Osteoblast (primary cell): ENCODE results near the gene OXSR1. TPM values are rescaled to one million over a fixed set of nuclear protein-coding genes. Genes with fewer than 3 reads are reported as not detected.

ENCODE experiments used
- DNase-seq: peaks from one replicate; pipeline ENCODE4 v3.0.0; 2011; ENCODE audit warnings: low spot score, mixed read lengths; ENCODE audit not compliant: insufficient read length; ENCODE audit errors: missing footprints
- H2AFZ ChIP-seq: 2 replicates; pipeline ENCODE4 v1.6.0; 2011; ENCODE audit warnings: mild to moderate bottlenecking, low read length
- H3K27ac ChIP-seq: 2 replicates; pipeline ENCODE4 v1.5.1; 2011; ENCODE audit warnings: mild to moderate bottlenecking, low read depth, low read length, moderate library complexity
- H3K27me3 ChIP-seq: 2 replicates; pipeline ENCODE4 v1.6.0; 2012; ENCODE audit warnings: mild to moderate bottlenecking, control low read depth, inconsistent platforms, low read length, moderate library complexity; ENCODE audit not compliant: insufficient read depth
- H3K36me3 ChIP-seq: 2 replicates; pipeline ENCODE4 v1.5.1; 2011; ENCODE audit warnings: mild to moderate bottlenecking, low read length, control low read depth, moderate library complexity; ENCODE audit not compliant: insufficient read depth
- H3K4me1 ChIP-seq: 2 replicates; pipeline ENCODE4 v1.5.1; 2011; ENCODE audit warnings: mild to moderate bottlenecking, low read length, control low read depth, moderate library complexity; ENCODE audit not compliant: insufficient read depth
- H3K4me2 ChIP-seq: 2 replicates; pipeline ENCODE4 v1.6.0; 2011; ENCODE audit warnings: mild to moderate bottlenecking, low read length; ENCODE audit not compliant: insufficient read depth
- H3K4me3 ChIP-seq: fragments of 200-600 bp; sonication (generic); 3 replicates; pipeline ENCODE4 v1.5.1; 2012; ENCODE audit warnings: mild to moderate bottlenecking, low read length, inconsistent platforms; ENCODE audit not compliant: insufficient read depth
- H3K79me2 ChIP-seq: 2 replicates; pipeline ENCODE4 v1.6.0; 2012; ENCODE audit warnings: mild to moderate bottlenecking, low read length, control low read depth, inconsistent platforms; ENCODE audit not compliant: insufficient read depth
- H3K9me3 ChIP-seq: 2 replicates; pipeline ENCODE4 v1.5.1; 2011; ENCODE audit warnings: low read depth, low read length, control low read depth
- H4K20me1 ChIP-seq: 2 replicates; pipeline ENCODE4 v1.6.0; 2012; ENCODE audit warnings: mild to moderate bottlenecking, low read length, control low read depth; ENCODE audit not compliant: insufficient read depth
- total RNA-seq: library from RNA; depleted of rRNA; stranded (reverse); fragments of >200 nt; gene quantifications from 2 replicates; pipeline ENCODE4 v1.2.3, GENCODE V29; 2012
- TF ChIP-seq, protein P1 (sequence below): IDR thresholded peaks from 2 replicates; pipeline ENCODE4 v1.5.1; 2011; ENCODE audit warnings: mild to moderate bottlenecking, low read depth, low read length, moderate library complexity; ENCODE audit errors: extremely low read depth

Gene OXSR1
- total RNA-seq, 1 donor, result 50.3 TPM

DNA sequence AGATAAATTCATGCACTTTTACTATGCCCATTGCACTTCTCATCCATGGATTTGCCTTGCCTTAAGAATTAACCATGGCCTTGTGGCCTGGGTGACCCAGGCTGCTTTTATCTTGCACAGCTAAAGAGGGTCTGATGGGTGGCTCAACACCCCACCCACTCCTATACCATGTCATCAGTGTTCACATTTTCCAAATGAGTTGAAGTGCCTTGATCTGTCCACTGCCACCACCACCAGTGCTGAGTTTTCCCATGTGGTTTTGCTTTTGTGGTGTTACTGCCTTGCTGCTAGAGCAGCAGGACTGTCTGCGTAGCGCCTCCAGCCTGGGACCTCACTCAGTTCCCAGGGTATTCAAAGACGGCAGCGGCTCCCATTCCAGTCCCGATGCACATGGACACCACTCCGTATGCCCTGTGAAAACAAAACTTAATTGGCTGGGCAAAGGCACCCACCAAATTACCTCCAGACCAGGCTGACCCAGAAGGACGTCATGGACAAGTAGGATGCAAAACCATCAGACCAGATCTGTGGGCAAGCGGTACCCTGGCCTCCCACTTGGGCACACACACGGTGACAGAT is 42.5 kb upstream of the OXSR1 start:
- peaks cover 6% of the 10 kb centered on the region for H4K20me1 ChIP-seq
- no peak for DNase-seq
- H3K27me3 ChIP-seq, result no peaks in the 10 kb centered on the region
- peaks cover 46% of the 10 kb centered on the region for H3K36me3 ChIP-seq
- no peaks in the 10 kb centered on the region for H3K79me2 ChIP-seq
- H3K9me3 ChIP-seq, result no peaks in the 10 kb centered on the region
- no peak overlapping the region for H3K4me3 ChIP-seq
- H3K4me2 ChIP-seq, result no peak overlapping the region
- H3K4me1 ChIP-seq, result no peaks in the 10 kb centered on the region
- TF ChIP-seq, protein P1, sequence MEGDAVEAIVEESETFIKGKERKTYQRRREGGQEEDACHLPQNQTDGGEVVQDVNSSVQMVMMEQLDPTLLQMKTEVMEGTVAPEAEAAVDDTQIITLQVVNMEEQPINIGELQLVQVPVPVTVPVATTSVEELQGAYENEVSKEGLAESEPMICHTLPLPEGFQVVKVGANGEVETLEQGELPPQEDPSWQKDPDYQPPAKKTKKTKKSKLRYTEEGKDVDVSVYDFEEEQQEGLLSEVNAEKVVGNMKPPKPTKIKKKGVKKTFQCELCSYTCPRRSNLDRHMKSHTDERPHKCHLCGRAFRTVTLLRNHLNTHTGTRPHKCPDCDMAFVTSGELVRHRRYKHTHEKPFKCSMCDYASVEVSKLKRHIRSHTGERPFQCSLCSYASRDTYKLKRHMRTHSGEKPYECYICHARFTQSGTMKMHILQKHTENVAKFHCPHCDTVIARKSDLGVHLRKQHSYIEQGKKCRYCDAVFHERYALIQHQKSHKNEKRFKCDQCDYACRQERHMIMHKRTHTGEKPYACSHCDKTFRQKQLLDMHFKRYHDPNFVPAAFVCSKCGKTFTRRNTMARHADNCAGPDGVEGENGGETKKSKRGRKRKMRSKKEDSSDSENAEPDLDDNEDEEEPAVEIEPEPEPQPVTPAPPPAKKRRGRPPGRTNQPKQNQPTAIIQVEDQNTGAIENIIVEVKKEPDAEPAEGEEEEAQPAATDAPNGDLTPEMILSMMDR, result no peak
- H2AFZ ChIP-seq, result no peak overlapping the region
- no peak overlapping the region for H3K27ac ChIP-seq

GRCh38 chr3:38124324-38125122 is 40.8 kb upstream of the OXSR1 start:
- H4K20me1 ChIP-seq, result peaks cover 10% of the 10 kb centered on the region
- peaks cover 59% of the 10 kb centered on the region for H3K36me3 ChIP-seq
- H3K9me3 ChIP-seq, result no peaks in the 10 kb centered on the region

DNA sequence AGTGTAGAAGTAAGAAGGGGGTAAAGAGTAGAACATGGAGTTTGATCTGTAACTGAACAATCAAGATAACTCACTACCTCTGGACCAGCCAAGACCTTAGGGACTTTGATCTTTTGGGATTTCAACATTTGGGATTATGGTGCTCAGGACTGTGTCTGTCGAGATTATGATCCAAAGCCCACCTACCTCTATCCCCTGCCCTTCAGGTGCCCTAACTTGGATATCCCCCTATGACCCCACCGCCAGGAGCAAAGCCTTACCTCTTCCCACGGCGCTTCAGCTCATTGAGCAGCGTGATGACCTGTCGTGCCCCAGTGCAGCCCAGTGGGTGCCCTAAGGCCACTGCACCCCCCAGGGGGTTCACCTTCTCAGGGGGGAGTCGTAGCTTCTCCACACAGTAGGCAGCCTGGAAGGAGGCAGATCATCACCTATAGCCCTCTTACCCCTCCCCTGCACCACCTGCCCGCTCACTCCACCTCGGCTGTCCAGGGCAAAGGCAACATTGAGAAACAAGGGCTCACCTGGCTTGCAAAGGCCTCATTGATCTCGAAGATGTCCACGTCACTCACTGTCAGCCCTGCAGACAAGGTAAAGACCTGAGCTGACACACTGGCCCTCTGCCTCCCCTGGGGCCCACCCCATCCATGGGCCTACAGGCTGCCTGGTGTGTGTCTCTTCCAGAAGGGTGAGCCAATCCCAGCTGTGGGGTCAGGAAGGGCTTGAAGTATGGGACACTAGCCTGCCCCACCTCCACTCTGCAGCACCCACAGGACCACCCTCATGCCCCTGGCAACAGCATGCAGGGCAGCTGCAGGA is 39.8 kb upstream of the OXSR1 start:
- H3K79me2 ChIP-seq, result no peaks in the 10 kb centered on the region
- no peaks in the 10 kb centered on the region for H3K4me1 ChIP-seq
- no peaks in the 10 kb centered on the region for H3K9me3 ChIP-seq
- no peak overlapping the region for H3K4me2 ChIP-seq
- peaks cover 10% of the 10 kb centered on the region for H4K20me1 ChIP-seq
- peaks cover 67% of the 10 kb centered on the region for H3K36me3 ChIP-seq
- H2AFZ ChIP-seq, result no peak overlapping the region
- H3K27ac ChIP-seq, result no peak overlapping the region
- H3K4me3 ChIP-seq, result no peak overlapping the region
- no peak for DNase-seq
- TF ChIP-seq, protein P1, result no peak
- no peaks in the 10 kb centered on the region for H3K27me3 ChIP-seq

More at GRCh38 chr3:38124324-38125122, 40.8 kb upstream of the OXSR1 start:
- no peak for DNase-seq
- Histone ChIP-seq H3K4me2 (no peak overlapping the region), H3K79me2 (no peaks in the 10 kb centered on the region), H3K4me3 (no peak overlapping the region), H3K4me1 (no peaks in the 10 kb centered on the region), H2AFZ (no peak overlapping the region), H3K27me3 (no peaks in the 10 kb centered on the region), H3K27ac (no peak overlapping the region)
- TF ChIP-seq, protein P1, result no peak
